Activated T-cell treated with anti-CD3 and anti-CD28 coated beads, Interleukin-2, amount 50 U/mL, for 1 hour (primary cell): ENCODE results near the gene MORC3.
"Not testable (repeated sequence)": the region's sequence is repeated elsewhere in the genome, so short reads cannot be mapped to it uniquely, and the experiment has no call there.

Experiments
- DNase-seq: peaks from one replicate; pipeline ENCODE4 v3.0.0-alpha.2; 2020

Gene MORC3

DNA sequence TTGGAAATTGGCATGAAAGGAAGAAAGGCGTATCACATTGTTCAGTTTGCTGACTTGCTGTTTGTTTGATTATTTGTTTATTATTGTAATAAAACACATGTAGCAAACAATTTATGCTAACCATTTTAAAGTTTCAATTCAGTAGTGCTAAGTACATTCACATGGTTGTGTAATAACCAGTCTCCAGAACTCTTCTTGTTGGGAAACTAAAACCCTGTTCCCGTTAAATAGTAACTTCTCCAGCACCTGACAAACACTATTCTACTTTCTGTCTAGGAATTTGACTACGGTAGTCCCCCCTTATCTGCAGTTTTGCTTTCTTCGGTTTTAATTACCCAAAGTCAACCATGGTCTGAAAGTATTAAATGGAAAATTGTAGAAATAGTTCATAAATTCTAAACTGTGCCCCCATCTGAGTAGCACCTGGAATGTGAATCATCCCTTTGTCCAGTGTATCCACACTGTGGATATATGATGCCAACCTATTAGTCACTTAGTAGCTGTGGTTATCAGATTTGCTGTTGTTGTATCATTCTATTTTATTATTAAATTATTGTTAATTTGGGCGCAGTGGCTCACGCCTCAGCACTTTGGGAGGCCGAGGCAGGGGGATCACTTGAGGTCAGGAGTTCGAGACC lies 5.5 kb downstream of the MORC3 start:
- no peak for DNase-seq

DNA sequence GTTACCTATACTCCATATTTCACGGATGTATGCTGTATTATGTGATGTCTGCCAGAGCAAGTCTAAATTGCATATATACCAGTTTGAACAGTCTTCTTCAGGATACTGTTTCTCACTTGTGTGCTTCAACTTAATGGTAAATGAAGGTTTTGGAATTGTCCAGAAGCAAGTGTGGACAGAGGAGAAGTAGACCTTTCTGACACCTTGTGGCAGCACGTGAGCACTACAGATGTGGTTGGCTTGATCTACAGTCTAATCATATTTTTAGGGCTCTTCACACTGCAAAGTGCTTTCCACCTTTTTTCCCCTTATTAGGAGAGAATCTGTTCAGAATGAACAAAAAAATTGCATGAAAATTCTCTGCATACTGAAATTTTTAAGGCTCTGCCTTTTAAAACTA lies 10.9 kb downstream of the MORC3 start:
- DNase-seq: peak; percentile 55

DNA sequence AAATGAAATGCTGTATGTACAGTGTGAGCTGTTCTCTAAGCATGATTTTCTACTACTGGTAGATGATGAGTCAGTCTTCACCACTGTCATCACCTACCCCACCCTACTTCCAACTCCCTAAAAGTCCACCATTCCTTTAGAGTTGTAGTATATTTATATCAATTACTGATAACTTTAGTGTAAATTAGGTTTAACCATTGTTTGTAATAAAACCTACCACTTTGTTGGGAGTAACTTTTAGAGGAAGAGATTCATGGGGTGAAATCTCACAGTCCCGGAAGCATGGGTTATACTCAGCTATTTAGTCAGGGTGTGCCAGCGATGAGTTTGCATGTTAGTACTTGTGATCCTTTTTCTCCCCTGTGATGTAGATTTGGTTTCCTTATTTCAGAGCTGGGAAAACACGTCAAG lies 17.1 kb downstream of the MORC3 start:
- DNase-seq: no peak

DNA sequence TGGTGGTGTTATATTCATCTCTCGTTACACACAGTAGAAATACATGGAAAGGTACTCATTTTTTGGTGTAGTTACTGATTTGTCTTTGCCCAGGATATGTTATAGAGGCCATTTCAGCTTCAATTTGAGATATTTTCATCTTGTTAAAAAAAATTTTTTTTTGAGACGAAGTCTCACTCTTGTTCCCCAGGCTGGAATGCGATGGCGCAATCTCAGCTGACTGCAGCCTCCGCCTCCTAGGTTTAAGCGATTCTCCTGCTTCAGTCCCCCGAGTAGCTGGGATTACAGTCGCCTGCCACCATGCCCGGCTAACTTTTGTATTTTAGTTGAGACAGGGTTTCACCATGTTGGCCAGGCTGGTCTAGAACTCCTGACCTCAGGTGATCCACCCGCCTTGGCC lies 19.0 kb downstream of the MORC3 start:
- DNase-seq: no peak

DNA sequence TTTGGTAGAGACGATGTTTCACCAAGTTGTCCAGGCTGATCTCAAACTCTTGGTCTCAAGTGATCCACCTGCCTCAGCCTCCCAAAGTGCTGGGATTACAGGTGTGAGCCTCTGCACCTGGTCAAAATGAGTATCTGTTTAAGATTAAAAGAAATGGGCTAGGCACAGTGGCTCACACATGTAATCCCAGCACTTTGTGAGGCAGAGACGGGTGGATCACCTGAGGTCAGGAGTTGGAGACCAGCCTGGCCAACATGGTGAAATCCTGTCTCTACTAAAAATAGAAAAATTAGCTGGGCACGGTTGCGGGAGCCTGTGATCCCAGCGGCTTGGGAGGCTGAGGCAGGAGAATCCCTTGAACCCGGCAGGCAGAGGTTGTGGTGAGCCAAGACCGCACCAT lies 22.6 kb downstream of the MORC3 start:
- not testable (repeated sequence) for DNase-seq

DNA sequence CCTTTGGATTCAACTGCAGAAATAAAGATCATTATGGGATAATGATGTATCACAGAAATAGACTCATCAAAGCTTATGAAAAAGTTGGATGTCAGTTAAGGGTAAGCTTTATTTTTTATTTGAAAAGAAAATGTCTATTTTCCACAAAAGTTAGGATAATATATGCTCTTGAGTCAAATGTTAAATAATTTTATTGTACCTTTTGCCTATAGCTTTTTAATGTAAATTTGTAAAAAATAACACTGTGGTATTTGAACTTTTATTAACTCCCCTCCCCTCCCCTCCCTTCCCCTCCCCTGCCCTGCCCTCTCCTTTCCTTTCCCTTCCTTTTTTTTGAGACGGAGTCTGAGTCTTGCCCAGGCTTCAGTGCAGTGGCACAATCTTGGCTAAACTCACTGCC lies 24.9 kb downstream of the MORC3 start:
- DNase-seq: no peak

DNA sequence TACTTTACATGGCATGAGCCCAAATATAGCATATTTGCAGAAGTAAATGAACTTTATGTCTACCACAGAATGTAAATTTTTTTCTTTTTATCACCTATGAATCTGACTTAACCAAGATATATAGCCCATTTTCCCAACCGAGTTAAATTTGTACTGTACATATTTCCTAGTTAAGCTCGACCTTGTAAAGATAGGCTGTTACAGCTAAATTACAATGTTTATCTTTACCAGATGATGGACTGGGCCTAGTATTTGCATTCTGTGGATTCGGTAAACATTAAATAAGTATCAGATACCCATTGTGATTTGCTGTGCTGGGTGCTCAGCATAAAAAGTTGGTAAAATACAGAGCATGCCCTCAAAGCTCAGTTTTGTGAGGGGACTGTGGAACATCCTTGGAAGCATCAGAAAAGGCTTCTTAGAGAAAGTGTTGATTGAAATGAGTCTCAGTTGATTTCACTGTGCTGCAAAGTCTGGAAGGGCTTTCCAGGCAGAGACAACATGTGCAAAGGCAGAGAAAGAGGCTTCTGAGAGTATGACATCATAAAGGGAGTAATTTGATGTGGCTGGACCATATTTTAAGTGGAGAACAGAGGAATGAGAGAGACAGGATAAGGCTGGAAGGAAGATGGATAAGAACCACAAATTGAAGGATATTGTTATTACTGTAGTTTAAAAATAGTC lies 27.4 kb downstream of the MORC3 start:
- DNase-seq: no peak

DNA sequence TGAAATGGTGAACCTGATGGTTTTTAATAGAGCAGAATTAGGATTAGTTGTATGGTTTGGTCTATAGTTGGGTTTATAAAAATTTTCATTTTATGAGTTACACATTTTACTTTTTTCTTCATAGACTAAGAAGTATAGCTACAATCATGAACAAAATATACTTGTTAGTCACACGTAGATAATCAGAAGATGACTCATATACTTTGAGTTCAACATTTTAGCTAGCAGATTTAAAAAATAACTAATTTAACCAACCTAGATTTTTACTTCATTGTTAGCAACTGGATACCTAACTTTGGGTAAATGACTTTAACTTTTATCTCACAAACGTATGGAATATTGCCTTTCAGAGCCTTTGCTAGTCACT lies 27.9 kb downstream of the MORC3 start:
- no peak for DNase-seq

DNA sequence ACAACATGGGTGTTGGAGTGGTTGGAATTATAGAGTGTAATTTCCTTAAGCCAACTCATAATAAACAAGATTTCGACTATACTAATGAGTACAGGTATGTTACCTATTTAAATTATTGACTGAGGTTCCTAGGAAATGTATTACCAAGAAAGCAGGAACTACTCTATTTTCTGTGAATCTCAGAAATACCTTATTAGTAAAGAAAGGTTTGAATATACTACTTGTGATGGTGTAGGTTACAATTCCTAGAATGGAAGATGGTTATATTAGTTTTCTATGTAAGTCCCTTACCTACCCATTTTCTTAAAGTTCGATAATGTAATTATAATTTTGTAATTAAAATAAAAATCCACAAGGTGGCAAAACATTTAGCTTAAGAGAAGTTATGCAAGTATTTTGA lies 29.3 kb downstream of the MORC3 start:
- DNase-seq: no peak

DNA sequence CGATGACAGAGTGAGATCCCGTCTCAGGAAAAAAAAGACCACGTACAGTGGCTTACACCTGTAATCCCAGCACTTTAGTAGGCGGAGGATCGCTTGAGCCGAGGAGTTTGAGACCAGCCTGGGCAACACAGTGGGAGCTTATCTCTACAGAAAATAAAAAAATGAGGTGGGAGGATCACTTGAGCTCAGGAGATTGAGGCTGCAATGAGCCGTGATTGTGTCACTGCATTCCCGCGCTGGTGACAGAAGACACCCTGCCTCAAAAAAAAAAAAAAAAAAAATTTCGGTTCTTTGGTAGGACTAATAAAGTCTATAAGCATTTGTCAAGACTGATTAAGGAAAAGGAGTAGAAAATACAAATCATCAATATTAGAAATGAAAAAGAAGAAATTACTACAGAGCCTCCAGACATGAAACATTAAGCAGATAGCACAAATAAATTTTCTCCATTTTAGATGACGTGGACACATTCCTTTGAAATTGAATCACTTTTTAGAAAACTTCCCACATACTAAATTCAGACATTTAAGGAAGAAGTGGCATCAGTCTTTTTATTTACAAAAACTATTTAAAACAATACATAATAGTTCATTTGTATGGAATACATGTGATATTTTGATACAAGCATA lies 30.4 kb downstream of the MORC3 start:
- DNase-seq: no peak

DNA sequence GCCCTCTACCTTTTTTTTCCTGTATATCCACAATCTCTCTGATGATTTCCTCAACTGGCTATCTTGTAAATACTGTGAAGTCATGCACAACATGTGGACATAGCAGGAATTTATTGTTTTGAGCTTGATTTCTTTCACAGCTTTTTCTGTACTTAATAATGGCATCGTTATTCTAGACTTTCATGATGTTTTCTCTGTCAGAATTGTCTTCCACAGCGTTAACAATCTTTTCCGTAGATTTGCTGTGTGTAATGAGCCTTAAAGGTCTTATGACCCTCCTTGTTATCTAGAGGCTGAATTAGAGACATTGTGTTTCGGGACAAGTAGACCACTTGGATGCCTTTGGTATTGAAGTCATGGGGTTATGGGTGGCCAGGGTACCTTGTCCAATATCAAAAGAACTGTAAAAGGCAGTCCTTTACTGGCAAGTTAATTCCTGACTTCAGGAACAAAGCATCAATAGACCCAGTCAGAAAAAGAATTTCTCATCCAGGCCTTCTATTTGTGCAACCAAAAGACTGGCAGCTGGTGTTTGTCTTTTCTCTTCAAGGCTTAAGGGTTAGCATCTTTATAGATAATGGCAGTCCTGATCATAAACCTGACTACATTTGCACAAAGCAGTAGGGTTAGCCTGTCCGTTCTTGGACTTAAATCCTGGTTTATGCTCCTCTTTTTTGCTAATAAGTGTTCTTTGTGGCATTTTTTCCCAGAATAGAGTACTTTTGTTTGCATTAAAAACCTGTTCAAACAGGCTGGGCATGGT lies 35.1 kb downstream of the MORC3 start:
- no peak for DNase-seq

DNA sequence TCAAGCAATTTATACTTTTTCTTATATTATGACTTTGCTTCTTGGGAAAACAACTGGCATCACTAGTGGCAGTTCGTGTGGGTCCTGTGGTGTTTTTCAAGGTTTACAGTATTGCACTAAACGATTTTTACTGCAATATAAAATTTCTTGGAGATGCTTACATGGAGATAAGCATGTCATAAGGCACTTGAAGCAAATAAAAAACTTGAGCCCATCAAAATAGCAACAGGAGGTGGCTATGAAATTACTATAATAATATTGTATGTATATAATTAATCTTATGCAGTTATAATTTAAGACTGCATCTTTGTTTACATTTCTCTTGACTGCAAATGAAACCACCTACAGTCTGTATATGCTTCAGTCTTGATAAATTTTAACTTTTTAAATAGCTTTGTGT lies 35.9 kb downstream of the MORC3 start:
- no peak for DNase-seq

DNA sequence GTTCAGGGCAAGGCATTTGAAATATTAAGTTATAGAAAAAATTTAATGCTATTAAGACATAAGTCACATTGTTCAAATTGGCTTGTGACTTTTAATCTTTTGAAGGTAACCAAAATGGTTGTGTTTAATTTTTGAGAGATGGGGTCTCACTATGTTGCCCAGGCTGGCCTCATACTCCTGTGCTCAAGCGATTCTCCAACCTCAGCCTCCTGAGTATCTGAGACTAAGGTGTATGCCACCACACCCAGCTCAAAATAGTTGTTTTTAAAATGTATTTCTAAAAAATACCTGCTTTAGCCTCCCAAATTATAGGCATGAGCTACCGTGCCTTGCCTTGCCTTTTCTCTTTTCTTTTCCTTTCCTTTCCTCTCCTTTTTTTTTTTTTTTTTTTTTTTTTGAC lies 39.2 kb downstream of the MORC3 start:
- DNase-seq: no peak

DNA sequence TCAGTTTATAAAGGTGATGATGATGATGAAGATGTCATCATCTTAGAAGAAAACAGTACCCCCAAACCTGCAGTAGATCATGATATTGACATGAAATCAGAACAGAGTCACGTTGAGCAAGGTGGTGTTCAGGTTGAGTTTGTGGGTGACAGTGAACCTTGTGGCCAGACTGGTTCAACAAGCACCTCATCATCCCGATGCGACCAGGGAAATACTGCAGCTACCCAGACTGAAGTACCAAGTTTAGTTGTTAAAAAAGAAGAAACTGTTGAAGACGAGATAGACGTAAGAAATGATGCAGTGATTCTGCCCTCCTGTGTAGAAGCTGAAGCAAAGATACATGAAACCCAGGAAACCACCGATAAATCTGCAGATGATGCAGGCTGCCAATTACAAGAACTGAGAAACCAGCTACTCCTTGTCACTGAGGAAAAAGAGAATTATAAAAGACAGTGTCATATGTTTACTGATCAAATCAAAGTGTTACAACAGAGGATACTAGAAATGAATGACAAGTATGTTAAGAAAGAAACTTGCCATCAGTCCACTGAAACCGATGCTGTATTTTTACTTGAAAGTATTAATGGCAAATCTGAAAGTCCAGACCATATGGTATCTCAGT lies 49.2 kb downstream of the MORC3 start:
- no peak for DNase-seq

DNA sequence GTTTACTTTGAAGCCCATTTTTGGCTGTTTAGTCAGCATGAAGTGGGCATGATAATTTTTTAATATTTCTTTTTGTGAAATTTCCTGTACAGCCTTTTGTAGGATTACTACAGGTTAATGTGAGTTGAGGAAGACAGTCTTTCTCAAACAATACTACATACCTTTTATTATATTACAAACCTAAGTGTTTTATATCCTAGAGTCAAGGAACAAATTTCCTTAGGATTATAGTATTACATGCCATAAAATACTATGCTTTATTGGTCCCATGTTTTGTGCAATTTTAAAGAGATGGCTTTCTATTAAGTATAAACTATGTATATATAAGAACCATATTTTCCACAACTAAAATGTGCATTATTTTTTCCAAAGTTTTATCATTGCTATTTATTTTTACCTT lies 56.0 kb downstream of the MORC3 start:
- DNase-seq: no peak

DNA sequence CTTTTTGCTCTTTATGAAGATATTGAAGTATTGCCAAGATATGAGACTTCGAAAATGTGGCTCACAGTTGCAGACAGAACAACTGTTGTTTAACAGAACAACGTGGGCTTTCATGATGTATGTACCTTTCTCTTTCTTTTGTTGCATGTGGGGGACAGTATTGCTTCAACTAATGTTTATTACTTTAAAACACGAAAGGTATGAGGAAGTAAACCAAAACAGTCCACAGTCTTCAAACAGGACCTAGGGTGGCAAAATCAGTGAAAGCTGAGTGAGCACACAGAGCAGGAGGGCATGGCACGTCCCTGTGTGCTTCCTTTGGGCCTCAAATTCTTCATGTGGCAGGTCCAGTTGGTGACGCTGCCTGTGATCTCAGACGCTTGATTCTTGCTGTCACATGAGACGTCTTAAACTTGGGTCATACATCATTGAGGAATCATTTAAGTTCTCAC lies 57.4 kb downstream of the MORC3 start:
- DNase-seq: no peak

DNA sequence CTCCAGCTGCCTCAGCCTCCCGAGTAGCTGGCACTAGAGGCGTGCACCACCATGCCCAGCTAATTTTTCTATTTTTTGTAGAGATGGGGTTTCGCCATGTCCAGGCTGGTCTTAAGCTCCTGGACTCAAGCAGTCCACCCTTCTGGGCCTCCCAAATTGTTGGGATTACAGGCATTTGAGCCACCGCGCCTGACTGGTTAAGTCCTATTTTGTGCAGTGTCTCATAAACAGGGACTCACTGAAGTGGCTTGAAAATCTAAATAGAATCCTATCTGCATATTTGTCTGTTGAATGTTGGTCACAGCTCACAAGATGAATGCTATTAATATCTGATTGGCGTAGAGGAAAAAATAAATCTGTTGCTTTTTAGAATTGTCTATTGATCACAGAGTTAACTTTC lies 59.3 kb downstream of the MORC3 start:
- no peak for DNase-seq

DNA sequence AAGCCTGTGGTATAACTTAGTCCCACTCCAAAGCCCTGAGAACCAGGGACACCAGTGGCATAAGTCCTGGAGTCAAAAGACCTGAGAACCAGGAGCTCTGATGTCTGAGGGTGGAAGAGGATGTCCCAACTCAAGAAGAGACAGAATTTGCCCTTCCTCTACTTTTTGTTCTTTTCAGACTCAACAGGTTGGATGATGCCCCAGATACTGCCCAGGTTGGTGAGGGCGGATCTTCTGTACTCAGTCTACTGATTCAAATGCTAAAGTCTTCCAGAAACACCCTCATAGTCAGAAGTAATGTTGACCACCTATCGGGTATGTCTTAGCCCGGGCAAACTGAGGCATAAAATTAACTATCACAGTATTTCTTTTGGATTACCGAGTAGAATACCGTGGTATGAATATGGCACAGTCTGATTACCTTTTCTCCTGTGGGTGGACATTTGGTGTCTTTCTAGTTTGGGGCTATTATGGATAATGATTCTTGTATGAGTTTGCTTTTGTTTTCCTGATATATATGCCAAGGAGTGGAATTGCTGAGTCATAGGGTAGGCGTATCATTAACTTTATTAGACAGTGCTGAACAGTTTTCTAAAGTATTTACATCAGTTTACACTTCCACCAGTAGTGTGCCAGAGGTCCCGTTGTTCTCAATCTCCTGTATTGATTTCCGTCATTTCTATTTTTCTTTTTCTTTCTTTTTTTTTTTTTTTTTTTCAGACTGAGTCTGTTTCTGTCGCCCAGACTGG lies 62.0 kb downstream of the MORC3 start:
- no peak for DNase-seq

DNA sequence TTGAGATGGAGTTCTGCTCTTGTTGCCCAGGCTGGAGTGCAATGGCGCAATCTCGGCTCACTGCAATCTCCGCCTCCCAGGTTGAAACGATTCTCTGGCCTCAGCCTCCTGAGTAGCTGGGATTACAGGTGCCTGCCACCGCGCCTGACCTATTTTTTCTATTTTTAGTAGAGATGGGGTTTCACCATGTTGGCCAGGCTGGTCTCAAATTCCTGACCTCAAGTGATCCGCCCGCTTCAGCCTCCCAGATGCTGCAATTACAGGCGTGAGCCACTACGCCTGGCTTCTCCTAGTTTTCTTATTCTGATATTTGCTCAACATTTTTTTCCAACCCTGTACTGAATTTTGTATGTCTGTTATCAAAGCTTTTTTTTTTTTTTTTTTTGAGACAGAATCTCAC lies 62.7 kb downstream of the MORC3 start:
- not testable (repeated sequence) for DNase-seq

DNA sequence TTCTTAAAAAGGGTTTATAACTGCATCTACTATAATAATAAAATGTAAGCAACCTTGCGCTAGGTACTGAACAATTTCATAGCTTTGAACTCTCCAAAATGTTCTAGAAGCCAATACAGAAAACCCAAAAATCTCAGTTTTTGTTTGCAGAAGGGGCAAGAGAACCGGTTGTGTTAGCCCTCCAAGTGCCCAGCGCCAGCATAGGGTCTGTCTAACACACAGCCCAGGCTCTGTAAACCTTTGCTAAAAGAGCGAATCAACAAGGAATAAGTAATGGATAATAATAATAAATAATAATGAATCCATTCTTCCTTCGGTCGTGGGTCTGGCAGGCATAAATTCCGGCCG lies 64.9 kb downstream of the MORC3 start:
- DNase-seq: no peak

DNA sequence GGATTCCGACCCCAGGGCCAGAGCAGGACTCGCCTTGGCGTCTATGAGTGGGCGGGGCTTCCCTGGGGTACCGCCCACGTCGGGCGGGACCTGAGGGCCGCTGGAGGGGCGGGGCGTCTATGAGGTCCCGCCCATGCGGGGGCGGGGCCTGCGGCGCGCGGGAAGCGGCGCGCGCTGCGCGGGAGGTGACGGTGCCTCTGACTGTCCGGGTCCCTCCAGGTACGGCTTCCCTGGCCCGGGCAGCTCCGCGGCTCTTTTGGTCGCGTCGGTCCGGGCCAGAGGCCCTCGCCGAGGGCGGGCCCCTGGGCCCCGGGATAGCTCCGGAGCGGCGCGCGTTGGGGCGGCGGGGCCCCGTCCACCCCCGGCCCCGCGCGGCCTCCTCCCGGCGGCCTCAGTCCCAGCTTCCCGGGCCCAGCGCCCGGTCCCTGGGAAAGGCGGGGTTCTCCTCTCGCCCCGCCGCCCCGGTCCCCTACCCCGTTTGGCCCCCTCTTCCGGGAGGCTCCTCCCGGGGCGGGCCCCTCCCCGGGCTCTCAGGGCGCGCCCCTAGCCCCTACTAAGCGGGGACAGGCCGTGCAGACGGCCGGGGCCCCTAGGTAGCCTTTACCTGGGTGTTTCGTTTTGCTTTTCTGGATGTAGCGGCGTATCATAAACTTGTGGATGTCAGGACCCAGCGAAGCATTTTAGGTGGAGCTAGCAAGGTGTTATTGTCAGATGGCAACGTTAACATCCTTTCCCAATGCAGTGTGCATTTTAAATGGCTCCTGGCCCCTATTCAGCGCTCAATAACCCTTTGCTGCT lies 65.4 kb downstream of the MORC3 start, which contains the start of gene CHAF1B:
Gene CHAF1B, plus strand, starts transcription at position 160 of the 798 bp plus-strand sequence. CDS start 745 bp downstream, outside the sequence.
- DNase-seq: peak; percentile 88
